ENCODE data around the gene TNC.
"Not testable (repeated sequence)": the region's sequence is repeated elsewhere in the genome, so short reads cannot be mapped to it uniquely, and the experiment has no call there.

Gene TNC

GRCh38 chr9:115134941-115135340 is 17.0 kb upstream of the TNC start:
- DNase-seq (ENCODE audit: low read depth), result no peak

- no peak for DNase-seq (ENCODE audit: low read depth)
These were observed 15.7 kb upstream of the TNC start for GRCh38 chr9:115133649-115134048.

DNA sequence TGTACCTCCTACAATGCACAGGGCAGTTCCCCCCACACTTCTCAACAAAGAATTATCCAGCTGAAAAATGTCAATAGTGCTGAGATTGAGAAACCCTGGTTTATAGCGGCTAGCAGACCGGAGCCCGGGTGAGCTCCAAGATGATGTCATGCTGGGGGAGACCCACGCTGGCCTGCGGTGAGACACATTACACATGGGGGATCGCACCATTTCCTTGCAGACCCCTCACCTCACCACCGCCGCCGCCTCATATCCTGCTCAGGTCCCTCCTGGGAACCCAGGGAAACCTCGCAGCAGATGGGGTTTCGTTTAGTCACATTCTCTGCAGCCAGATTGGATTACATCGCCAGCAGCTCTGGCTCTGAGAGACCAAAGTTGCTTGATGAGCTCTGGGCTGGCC is 14.7 kb upstream of the TNC start:
- no peak for DNase-seq (ENCODE audit: low read depth)

- no peak for DNase-seq (ENCODE audit: low read depth)
These were observed 12.2 kb upstream of the TNC start for GRCh38 chr9:115130176-115130575.

DNA sequence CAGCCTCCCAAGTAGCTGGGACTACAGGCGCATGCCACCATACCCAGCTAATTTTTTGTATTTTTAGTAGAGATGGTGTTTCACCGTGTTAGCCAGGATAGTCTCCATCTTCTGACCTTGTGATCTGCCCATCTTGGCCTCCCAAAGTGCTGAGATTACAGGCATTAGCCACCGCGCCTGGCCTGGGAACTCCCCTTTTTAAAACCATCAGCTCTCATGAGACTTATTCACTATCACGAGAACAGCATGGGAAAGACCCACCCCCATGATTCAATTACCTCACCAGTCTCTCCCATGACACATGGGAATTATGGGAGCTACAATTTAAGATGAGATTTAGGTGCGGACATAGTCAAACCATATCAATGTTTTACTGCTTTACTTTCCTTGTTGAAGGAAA is 10.8 kb upstream of the TNC start:
- DNase-seq (ENCODE audit: low read depth), result not testable (repeated sequence)

DNA sequence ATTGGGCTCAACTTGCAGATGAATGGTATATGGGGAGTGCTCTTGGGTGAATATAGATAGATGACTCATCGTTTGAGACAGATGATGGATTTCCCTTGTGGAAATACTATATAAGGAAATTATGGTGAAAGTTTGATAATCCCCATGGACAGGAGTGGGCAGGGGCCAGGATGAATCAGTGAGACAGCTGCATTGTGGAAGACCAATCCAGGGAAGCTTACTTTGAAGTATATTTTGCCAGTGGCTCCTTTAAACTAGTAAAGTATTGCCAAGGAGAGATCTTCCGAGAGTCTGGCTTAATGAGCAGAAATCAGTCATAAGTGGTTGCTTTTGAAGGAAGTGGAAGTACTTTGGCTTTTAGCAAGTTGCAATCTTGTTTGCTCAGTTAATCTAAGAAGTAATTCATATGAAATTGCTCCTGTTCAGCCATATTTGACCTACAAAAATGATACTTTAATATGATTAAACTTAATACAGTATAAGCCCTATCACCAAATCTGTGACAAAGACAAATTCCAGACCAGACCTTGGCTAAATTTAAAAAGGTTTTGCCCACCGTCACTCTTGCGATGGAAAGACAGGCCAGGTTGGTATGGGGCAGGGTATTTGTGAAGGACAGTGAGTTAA is 9.3 kb upstream of the TNC start:
- no peak for DNase-seq (ENCODE audit: low read depth)

DNA sequence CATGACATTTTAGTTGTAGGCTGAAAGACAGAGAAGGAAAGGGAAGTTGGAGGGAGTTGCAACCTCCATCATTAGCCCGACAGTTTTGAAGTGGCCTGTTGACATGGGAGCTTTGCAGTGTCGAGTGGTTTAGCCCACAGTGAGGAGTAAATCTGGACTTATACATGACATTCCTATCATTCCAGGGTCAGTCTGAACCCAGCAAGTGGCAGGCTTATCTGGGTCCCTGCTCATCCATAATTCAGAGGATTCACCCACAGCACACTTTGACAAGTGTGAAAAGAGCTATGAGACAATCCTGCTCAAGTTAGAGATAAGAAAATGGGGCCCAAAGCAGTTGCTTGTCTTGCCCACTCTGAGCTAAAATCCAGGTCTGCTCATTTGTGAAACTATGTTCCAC is 8.4 kb upstream of the TNC start:
- DNase-seq (ENCODE audit: low read depth), result no peak

DNA sequence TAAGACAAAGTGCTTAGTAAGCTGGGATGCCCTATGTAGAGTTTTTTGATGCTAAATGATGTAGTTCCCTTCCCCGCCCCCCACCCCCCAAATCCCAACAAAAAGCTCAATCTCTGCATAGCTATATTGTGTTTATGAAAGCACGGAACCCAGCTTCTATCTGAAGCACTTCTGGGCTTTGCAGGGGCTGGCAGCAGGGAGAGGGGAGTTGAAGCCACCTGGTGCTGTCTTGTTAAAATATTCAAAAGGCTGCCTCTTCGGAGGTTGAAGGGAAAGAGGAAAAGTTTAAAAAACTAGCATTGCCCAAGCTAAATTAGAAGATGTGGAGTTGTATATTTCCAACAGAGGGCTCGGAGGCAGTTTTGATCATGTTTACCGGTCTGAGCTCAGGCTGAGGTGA is 5.0 kb upstream of the TNC start:
- DNase-seq (ENCODE audit: low read depth), result no peak

DNA sequence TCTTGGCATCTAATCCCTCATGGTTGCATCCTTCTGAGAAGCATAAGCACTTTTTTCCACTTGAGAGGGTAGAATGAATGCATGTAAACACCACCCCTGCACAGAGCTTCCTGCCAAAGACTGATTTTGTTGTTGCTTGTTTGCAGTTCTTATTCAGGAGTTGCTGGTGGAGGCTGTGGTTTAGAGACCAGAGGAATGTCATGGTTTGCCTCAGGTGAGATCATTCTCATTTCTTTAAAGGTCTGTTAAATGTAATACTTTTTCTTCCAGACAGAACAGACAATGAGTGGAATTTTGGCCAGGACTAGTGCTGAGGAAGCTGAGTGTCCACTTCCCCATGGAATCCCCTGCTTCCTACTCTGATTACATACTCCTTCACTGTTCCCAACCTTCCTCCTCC is 3.2 kb upstream of the TNC start:
- DNase-seq (ENCODE audit: low read depth), result no peak

DNA sequence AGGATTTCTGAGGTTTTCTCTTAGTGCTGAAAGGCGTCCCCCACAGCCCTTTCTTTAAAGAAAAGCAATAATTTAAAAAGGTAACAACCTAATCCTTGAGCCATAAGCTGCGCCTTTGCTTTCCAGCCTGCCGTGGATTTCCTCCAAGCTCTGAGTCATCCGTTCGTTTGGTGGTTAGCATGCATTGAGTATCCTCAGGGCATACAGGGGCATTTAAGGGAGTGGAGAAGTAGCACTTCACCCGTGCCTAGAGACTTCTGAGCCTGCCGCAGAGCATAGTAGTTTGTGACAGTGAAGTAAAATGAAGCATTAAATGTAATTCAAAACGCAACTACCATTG is 892 bp upstream of the TNC start:
- DNase-seq (ENCODE audit: low read depth), result no peak

- DNase-seq (ENCODE audit: low read depth), result no peak
These were observed 1.3 kb downstream of the TNC start for GRCh38 chr9:115116421-115117284.

DNA sequence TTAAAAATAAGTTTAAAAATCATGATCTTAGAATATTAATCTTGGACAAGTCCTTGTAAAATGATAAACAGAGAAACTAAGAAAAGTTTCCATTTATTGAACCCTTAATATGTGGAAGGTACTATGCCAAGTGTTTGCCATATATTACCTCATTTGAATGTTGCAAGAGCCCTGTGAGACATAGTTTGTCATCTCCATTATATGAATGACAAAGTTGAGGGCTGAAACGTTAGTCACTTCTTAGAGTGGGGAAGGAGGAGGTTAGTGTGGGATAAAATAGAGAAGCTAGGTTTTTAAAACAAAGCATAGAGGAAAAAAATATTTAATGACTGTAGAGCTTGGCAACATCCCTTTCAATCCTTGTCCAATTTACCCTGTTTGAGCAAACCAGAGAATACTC is 2.0 kb downstream of the TNC start:
- no peak for DNase-seq (ENCODE audit: low read depth)

DNA sequence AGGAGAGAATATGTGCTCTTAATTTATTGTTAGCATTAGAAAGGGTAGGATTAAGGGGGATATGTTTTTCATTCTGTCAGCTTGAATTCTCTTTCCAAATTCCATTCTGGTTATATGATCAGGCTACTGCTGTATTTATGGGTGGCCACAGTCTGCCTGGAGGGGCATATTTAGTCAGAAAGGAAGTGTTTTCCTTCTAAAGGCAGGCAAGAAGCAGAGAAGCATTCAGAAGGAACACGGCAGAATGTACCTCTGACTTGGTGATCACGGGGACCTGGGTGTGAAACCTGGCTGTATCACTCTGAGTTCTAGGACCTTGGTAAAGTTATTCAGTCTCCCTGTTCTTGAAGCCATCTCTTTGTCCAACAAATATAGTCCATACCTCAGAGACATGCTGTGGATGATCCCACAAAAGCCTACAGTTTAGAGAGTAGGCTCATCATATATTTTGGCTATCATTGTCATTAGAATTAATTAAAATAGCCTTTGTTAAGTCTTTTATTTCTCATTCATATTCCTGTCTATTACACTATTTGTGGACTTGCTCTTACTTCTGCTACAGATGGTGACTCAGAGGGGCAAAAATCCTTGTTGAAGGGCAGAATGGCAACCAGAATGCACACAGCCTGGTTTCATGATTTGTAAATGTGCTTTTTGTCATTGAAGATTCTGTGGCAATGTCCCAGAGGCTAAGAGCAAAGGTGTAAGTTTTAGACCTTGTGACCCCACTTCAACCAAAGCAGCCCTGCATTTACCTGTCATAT is 2.7 kb downstream of the TNC start:
- DNase-seq (ENCODE audit: low read depth), result no peak

- DNase-seq (ENCODE audit: low read depth), result no peak
These were observed 3.4 kb downstream of the TNC start for GRCh38 chr9:115114546-115114945.

DNA sequence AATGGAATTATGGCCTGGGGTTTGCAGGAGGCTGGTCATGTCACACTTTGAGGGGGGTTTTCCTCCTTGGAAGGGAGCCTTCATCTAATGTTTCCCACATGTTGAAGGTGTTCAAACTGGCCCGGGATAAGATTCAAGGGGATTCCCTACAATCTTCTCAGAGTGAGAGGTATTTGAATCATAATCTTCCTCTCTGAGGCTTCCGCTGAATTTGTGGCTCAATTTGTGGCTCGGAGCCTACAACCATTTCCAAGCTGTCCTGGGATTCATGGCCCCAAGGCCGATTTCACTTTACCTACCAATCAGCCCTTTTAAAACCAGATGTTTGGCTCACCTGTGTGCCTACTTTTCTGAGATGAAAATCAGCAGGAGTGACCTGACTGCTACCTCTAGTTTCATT is 3.9 kb downstream of the TNC start:
- DNase-seq (ENCODE audit: low read depth), result no peak

DNA sequence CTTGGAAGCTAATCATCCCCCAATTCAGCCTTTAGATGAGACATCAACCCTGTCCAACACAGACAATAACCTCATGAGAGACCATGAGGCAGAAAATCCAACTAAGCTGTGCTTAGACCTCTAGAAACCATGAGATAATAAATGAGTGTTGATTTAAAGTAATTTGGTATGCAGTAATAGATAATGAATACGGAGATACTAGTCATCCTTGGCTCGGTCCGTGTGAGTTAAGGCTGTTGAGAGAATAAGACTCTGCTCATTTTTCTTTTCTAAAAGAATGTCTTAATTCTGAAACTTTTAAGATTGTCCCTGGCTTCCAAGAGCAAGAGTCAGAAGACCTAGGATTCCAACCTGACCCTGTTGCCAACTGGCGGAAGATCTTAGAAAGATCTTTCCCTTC is 6.1 kb downstream of the TNC start:
- no peak for DNase-seq (ENCODE audit: low read depth)

DNA sequence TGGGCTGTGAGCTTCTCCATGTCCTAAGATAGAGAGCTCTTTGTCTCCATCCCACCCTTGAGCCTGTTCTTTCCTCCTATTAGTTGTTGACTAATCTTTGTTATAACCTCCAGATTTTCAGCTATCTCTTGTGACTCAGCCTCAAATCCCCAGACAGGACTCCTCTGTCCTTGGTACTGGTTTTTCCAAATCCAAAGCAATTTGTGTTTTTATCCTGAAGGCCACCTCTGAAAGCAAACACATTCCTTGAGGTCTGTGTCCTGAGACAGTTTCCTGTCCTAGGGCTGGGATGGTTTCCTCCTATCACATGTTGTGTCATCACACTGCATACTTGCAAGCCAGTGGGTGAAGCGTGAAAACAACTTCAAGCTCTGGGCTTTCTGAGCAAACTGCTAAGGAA is 8.5 kb downstream of the TNC start:
- DNase-seq (ENCODE audit: low read depth), result no peak

- DNase-seq (ENCODE audit: low read depth), result no peak
These were observed 10.3 kb downstream of the TNC start for GRCh38 chr9:115107701-115108100.

- no peak for DNase-seq (ENCODE audit: low read depth)
These were observed 11.3 kb downstream of the TNC start for GRCh38 chr9:115106642-115107041.

- no peak for DNase-seq (ENCODE audit: low read depth)
These were observed 12.0 kb downstream of the TNC start for GRCh38 chr9:115106001-115106400.

DNA sequence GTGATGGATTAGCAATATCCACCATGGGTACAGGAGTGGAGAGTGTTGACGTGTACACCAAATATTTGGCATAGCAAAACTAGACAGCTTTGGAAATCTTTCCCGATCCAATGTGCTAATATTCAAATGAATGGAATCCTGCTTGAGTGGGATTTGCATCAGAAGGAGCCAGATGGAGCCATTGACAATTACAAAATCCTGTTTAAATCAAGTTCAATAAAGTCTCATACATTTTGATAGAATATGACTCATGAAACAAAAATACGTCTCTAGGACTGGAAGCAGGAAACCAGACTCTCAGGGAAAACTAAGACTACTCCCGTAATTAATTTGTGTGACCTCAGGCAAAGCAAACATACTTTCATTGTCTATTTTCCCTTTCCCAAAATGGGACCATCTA is 13.0 kb downstream of the TNC start:
- DNase-seq (ENCODE audit: low read depth), result no peak

- DNase-seq (ENCODE audit: low read depth), result no peak
These were observed 14.0 kb downstream of the TNC start for GRCh38 chr9:115103746-115104477.

DNA sequence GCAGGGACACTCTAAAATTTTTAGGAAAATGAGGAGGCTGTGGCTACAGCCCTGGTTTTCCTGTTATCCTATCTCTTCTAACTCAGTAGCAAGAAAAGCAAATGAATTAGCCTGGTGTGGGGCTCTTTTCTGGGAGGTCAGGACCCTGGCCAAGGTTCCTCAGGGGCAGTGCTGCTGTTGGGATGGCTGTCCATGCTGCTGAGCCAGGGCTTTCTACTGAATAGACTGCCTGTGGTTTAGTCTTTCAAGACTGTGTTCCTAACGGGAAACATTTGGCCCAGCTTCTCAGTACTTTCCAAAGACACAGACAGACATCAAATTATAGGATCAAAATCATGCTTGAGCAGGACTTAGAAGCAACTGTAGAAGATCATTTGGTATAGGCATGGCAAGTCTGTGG is 18.1 kb downstream of the TNC start:
- no peak for DNase-seq (ENCODE audit: low read depth)

Measured in stimulated activated CD8-positive, alpha-beta memory T cell treated with anti-CD3 and anti-CD28 coated beads, Interleukin-7, amount 100 ng/mL, for 24 hours (primary cell).